HG03025 (cell line): ENCODE data around the gene POR.

Experiments used
- ATAC-seq: cut with Tn5 transposase; IDR thresholded peaks from one replicate; pipeline ENCODE4 v1.9.1; 2021; ENCODE audit warnings: mild to moderate bottlenecking, moderate library complexity; ENCODE audit not compliant: unreplicated experiment, low FRiP score

POR gene

DNA sequence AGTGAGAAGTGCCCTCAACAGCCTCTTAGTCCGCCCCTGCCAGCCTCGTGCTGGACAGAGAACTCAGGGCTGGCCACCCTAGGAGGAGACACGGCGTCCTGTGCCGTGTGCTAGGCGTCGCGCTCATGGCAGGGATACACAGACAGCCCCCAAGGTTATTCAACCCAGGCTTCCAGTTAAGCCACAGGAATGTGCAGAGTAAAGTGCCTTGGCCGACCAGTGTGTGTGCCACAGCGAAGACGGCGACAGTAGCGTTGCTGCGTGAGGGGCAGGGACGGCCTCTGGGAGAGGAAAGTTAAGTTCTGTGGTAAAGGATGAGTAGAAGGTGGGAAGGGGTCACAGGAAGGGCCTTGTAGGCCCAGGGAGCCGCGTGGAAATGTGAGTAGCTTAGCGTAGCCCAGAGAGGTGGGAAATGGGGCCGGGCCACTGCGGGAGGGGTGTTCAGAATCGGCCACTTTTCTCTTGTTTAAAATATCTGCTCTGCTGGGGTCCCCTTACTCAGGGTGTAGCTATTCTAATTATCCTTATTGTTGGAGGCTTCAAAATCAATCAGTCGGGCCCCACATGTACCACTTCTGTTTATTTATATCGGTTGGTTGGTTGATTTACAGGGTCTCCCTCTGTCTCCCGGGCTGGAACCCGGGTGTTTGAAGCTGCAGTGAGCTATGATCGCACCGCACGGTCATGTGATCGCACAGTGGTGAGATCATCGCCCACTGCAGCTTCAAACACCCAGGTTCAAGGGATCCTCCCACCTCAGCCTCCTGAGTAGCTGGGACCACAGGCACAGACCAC lies 54.9 kb downstream of the POR start:
- ATAC-seq = no peak

DNA sequence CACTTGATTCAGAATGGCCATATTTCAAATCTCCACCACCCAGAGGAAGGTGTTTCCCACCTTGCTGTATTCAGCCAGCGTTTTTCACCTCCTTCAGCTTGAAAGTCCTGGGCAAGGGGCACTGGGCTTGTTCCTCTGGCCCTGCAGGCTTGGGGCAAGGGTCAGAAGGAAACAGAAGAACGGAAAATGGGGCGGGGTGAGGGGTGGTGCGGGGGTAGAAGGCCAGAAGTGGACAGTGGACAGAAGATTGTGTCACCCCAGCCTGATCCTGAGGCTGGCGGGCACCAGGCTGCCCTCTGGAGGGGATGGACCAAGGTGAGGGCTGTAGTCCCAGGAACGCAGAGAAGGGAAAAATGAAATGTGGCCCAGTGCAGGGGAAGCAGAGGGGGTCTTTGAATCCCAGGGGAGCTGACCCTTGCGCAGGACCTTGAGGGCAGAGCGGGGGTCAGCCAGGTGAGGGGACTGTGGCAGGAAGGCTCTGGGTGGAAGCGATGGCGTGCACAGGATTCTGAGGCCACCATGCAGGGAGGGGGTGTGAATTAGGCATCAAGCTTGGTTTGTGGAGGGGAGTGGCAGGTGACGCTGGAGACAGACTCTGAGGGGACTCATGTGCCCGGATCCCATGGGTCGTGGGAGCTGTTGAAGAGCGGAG lies 56.5 kb downstream of the POR start:
- ATAC-seq = no peak

- no peak for ATAC-seq
Observed at GRCh38 chr7:75971961-75972763, 57.2 kb downstream of the POR start.

DNA sequence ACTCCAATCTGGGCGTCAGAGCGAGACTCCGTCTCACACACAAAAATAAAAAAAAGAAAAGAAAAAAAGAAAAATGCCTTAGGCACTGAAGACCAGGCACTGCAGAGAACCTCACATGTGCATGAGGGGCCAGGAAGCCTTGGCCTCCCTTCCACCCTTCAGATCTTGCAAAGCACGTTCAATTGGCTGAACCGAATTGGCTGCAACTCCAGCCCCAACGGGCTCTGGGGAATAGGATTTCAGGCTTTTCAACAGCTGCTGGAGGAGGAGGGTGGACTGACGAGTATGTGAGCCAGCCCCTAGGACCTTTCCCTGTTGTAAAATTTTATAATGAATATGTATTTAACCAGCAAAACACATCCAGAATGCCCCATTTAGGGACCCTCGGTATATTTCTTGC lies 62.8 kb downstream of the POR start:
- ATAC-seq = no peak

DNA sequence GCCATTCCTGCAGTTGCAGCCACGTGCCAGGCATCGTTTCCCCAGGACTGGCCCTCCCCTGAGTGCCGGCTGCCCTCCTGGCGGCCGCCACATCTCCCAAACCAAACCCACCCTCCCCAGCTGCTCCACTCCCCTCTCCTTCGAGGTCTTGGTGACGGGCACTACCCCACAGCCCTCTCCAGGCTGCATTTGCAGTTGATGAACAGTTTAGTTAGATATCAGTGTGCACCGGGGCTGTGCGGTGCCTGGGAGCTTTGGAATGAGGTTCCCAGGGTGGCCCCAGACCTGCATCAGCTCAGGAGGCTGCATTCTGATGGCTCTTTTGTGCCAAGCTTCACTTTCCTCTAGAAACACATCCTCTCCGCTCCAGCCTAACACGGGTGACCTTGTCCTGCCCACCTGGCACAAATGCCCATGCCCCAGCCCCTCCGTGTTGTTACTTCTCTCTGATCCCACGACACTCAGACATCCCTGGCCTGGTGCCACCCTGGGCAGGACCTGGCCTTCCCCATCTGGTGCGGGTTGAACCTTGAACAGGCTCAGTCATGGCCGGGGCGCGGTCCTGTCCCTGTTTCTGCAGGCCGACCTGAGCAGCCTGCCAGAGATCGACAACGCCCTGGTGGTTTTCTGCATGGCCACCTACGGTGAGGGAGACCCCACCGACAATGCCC lies 64.9 kb downstream of the POR start:
- ATAC-seq = no peak

DNA sequence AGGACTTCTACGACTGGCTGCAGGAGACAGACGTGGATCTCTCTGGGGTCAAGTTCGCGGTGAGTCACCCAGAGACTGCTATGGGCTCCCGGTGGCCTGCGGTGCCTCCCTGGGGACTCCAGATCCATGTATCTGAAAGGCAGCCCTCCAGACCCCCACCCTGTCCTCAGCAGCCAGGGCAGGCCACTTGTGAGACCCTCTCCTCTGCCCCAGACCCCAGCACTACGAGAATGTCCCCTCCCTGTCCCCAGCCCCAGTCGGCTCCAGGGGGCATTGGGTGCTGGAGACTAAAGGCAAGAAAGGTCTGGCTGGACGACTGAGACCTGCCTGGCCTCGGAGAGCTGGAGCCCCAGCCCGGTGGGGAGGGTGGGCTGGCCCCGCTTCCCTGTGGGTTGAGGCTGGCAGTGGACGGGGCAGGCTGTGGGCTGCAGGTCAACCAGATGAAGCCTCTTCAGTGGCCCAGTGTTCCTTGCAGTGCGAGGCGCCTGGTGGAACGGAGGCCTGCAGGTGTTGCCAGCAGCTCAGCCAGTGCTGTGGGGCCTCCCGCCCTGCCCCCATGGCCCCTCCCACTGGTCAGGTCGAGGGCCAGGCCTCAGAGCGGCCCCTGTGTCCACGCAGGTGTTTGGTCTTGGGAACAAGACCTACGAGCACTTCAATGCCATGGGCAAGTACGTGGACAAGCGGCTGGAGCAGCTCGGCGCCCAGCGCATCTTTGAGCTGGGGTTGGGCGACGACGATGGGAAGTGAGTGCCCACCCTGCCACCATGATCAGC lies 65.7 kb downstream of the POR start:
- ATAC-seq = no peak

DNA sequence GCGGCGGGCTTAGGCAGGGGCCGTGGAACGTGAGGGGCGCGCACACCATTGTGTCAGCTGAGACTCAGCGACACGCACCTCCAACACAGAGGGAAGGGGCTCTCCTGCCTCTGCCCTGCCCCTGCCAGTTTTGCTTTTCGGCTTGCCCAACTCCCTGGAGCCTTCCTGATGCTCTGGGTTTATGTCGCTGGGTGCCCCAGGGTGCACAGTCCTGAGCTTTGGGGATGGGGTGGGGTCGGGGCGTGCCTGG lies 66.2 kb downstream of the POR start:
- ATAC-seq = no peak

DNA sequence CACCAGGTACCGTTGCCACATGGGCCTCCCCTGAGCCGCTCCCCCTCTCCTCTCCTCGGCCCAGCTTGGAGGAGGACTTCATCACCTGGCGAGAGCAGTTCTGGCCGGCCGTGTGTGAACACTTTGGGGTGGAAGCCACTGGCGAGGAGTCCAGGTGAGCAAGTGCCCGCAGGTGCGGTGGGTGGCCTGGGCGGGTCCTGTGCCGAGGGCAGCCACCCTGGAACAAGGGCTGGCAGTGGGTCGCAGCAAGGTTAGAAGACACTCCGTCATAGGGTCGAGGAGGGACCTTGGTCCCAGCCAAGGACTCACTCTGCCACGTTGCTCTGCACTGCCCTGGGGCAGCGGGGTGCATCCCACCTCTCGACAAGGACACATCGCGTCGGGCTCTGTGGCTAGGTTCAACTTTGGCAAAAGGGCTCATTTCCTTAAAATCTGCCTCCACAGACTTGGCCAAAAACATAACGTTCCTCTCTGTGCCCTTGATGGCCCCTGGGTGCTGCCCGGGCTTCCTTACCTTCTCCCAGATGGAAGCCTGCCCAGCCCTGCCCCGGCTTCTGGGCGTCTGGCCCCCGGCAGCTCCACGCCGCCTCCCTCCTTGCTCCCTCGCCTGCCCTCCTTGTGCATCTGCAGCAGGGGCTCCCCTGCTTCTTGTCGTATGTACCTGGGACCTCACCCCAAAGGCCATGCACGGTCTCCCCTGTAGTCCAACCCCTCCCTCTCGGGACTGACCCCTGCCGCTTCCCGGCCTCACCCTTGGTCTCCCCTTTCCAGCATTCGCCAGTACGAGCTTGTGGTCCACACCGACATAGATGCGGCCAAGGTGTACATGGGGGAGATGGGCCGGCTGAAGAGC lies 66.7 kb downstream of the POR start:
- ATAC-seq = no peak

DNA sequence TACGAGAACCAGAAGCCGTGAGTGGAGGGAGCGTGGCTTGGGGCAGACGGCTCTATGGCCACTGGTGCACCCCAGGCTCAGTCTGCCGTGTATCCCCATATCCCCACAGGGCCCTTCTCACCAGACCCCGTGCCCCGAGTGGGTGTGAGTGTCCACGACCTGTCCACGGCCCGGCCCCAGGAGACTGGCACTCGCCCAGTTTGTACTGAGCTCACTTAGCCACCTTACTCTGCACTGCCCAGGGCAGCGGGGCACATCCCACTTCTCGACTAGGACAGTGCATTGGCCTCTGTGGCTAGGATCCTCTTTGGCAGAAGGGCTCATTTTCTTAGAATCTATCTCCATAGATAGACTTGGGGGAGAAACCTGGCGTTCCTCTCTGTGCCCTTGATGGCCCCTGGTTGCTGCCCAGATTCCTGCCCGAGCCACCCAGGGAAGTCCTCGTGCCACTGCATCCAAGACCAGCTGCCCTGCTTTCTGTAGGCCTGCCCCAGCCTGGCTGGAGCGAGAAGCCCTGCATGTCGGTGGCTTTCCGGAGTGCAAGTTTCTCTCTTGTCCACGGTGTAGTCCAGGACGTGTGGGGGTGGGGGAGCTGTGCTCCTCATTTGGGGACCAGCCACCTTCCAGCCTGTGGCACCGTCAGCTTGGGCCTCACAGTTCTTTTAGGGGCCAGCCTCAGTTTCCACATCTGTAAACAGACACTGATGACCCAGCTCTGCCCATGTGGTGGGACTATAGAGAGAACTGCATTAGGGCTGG lies 67.5 kb downstream of the POR start:
- no peak for ATAC-seq

DNA sequence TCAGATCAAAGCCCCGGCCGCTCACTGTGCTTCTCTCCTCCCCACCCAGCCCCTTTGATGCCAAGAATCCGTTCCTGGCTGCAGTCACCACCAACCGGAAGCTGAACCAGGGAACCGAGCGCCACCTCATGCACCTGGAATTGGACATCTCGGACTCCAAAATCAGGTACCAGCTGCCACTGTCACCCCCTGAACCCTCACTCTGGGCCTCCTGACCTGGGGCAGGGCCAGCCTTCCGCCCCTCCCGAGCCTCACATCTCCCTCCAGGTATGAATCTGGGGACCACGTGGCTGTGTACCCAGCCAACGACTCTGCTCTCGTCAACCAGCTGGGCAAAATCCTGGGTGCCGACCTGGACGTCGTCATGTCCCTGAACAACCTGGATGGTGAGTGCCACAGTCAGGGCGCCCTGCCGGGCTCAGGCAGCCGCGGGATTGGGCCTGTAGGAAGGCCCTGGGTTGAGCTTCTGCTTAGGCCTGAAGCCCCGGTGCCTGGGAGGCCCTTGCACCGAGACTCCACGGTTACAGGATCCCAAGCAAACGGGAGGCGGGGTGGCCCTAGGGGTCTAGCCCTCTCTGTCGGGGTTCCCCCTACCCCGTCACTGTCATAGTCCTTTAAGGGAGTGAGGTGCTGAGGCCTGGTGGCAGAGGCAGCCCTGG lies 68.6 kb downstream of the POR start:
- ATAC-seq = no peak

DNA sequence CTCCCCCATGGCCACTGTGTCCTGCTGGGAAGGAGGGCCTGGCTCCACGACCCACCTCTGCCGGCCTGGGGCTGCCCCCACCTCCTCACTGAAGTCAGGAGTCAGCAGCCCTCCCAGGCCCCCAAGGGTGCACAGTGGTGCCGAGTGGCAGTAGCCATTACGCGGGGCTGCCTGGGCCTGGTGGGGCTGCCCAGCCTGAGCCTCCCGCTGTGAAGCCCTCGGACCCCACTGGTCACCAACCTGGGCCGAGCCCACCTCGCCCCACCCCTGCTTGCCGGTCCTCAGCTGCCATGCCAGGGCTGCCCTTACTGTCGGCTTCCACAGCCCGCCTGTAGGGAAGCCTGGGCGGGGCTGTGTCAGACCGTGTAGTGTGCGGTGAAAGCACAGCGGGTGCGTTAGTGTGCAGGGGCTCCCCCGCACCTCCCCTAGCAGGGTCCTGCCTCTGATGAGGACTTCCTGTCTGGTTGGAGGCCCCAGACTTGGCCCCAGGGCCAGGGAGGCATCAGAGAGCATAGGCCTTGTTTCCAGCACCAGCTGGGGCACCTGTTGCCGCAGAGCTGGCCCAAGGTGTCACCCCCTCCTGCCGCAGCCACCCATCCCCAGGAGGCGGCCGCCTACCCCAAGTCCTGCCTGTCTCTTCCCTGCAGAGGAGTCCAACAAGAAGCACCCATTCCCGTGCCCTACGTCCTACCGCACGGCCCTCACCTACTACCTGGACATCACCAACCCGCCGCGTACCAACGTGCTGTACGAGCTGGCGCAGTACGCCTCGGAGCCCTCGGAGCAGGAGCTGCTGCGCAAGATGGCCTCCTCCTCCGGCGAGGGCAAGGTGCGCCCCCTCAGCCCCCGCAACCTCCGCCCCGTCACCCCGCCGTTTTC lies 69.4 kb downstream of the POR start:
- no peak for ATAC-seq

DNA sequence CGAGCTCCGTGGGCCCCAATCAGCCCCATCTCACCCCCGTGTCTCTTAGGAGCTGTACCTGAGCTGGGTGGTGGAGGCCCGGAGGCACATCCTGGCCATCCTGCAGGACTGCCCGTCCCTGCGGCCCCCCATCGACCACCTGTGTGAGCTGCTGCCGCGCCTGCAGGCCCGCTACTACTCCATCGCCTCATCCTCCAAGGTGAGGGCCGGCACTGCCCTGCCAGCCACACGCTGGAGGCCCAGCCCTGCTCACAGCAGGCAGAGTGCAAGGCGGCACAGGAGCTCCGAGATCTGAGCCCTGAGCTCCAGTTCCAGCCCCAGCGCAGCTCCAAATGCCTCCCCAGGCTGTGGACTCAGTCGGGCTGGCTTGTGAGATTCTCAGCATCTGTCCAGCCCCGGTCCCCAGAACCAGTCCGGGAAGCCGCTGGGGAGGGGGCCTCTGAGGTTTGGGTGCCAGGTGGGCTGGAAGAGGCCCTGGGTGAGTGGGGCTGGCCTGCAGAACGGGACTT lies 70.1 kb downstream of the POR start:
- ATAC-seq = no peak

- no peak for ATAC-seq
Observed at GRCh38 chr7:75985518-75986146, 70.7 kb downstream of the POR start.

GRCh38 chr7:75986147-75986781 lies 71.3 kb downstream of the POR start:
- no peak for ATAC-seq

GRCh38 chr7:75987026-75987804 lies 72.3 kb downstream of the POR start:
- no peak for ATAC-seq
